Peyer's patch (tissue), 4 donors: Measurements from ENCODE around the gene TMEM63B.

Experiments used
- CTCF ChIP-seq, 6 experiments: fragments of 450-650 bp in 4 of 6; fragments of 200-600 bp in 2 of 6; sonication (generic) in 1 of 6; IDR thresholded peaks; one replicate each; pipeline ENCODE4 v1.5.1; 2017 to 2019; ENCODE audit warnings: antibody characterized with exemption in 6 of 6, mild to moderate bottlenecking in 3 of 6, moderate library complexity in 1 of 6
- POLR2A ChIP-seq, 2 donors: fragments of 450-650 bp; IDR thresholded peaks; one replicate each; pipeline ENCODE4 v1.5.1; 2017; ENCODE audit warnings: antibody characterized with exemption in 2 of 2, mild to moderate bottlenecking in 2 of 2, moderate library complexity in 2 of 2

DNA sequence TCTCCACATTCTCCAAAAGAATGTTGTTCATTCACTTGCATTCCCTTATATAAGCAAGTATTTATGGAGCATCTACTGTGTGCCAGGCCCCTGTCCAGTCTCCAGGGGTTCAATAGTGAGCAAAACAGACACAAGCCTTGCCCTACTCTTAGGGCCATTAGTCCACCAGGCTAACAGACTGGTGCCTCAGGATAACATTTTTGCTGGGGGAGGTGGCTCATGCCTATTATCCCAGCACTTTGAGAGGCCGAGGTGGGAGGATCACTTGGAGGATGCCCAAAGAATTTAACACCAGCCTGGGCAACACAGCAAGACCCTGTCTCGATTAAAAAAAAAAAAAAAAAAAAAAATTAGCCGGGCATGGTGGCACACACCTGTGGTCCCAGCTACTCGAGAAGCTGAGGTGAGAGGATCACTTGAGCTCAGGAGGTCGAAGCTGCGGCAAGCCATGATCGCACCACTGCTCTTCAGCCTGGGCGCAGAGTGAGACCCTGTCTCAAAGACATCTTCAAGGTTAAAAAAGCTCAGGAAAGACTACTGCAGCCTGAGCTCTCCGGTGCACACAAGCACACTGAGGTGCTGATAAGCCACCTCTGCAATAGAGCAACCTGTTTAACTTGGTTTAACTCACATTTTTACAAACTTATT is 51.2 kb downstream of the TMEM63B start:
- TF ChIP-seq CTCF (IDR thresholded peaks at IDR 0.05) (no peak), POLR2A (IDR thresholded peaks at IDR 0.05) (no peak)
